CD1c-positive myeloid dendritic cell (primary cell): ENCODE measurements around the gene SLC5A10.
"Not testable (repeated sequence)": the region's sequence is repeated elsewhere in the genome, so short reads cannot be mapped to it uniquely, and the experiment has no call there.

Experiments used
- DNase-seq: peaks from one replicate; pipeline ENCODE4 v3.0.0-alpha.2; 2016; ENCODE audit errors: extremely low spot score

The SLC5A10 gene

GRCh38 chr17:18951941-18952842 lies at the start of gene SLC5A10:
Gene SLC5A10, plus strand, starts transcription at chr17:18952165. Its CDS starts 41 bp downstream, at chr17:18952206.
- no peak for DNase-seq

DNA sequence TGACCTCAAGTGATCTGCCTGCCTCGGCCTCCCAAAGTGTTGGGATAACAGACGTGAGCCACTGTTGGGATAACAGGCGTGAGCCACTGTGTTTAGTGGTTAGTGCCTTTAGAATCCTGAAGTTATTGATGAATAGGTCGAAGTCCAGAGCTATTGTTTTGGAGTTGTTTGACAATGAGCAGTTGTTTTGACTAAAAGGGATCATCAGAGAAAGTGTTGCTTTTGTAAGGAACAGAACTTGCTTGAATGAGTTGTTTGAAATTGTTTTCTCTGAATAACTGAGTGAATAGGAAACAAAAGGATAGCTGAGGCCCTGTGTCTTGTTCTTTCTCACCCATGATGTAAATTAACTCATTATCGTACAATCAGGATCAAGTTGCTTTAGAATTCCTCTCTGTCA lies 47.5 kb upstream of the SLC5A10 start:
- no peak for DNase-seq

DNA sequence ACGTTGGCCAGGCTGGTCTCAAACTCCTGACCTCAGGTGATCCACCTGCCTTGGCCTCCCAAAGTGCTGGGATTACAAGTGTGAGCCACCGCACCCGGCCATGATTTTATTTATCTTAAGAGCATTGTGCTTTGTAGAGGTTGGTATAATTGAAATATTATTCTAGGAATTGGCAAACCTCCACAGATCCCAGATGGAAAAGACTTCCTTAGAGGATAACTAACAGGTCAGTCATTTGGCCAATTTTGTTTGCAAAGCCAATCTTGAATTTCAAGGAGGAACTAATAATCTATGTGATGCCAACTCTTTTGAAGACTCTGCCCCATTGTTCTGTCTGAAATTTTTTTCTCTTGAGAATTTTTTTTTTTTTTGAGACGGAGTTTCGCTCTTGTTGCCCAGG lies 46.7 kb upstream of the SLC5A10 start:
- DNase-seq: no peak

- DNase-seq: no peak
Measured at GRCh38 chr17:18910326-18910725, 41.6 kb upstream of the SLC5A10 start.

DNA sequence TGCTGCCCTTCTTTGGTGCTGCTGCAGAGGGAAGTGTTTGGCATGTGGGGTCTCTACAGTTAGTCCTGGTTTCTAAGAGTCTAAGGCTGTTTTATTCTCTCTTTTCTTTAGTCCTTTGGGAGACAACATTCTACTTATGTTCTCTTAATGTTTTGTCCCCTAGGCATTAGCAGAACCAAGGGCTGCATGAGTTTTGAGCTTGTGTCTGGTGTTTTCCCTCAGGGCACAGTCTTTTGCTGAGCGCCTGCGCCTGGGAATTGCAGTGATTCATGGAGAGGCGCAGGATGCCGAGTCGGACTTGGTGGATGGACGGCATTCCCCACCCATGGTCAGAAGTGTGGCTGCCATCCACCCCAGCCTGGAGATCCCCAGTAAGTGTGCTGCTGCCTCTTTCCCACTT lies 41.1 kb upstream of the SLC5A10 start:
- no peak for DNase-seq

DNA sequence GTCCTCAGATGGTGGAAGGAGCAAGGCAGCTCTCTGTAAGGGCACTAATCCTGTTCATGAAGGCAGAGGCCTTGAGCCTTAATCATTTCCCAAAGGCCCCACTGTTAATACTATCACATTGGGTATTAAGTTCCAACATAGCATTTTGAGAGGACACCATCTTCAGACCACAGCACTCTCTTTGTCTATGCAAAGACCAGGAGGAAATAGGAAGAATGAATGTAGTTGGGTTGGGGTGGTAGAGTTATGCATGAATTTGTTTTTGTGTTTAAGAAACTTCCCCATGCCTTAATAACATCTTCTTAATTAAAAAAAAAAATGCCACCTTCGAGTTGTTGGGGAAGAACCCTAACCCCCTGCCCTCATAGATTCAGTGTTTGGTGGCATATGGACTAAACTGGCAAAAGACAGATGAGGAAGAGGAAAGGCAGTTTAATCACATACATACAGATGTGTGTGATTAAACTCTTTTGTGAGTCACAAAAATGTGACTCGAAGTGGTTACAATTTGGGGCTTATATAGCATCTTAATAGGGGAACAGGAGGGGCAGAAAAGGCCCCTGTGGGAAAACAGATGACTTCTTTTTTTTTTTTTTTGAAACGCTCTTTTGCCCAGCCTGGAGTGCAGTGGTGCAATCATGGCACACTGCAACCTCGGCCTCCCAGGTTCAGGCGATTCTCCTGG lies 35.0 kb upstream of the SLC5A10 start:
- DNase-seq: no peak

GRCh38 chr17:18917506-18918032 lies 34.4 kb upstream of the SLC5A10 start:
- DNase-seq: no peak

DNA sequence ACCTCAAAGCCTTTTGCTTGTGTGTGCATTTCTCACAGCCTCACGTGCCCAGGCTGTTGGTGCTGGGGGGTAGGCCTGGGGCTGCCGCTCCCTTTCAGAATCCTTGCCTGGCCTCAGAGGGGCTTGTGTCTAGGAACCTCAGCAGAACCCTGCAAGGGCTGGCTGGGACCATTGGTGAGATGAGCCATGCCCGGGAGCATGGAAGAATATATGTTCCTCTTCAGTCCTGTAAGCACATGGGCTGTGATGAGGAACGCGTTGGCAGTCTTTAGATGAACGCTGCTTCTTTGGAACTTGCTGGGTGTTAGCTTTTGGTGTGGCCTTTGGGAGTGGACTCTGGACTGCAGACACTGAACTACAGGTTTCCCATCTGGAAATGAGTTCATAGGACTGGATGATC lies 32.0 kb upstream of the SLC5A10 start:
- DNase-seq: no peak

DNA sequence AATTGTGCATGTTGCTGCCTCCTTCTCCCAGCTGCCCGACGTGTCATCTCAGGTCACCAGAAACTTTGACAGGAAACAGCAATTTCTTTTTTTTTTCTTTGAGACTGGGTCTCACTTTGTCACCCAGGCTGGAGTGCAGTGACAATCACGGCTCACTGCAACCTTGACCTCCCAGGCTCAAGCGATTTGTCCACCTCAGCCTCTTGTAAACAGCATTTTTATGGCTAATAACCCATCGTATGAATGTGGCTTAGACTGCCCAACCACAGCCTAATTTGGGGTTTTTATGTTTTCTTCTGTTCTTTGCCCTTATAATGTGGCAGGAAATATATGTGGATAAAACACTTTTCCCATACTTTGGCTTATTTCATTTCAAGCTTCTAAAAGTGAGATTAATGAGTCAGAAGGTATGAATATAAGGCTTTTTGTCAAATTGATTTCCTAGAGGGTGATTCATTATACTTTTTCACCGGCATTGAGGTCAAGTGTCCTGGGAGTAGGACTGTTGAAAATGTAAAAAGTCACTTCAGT lies 31.0 kb upstream of the SLC5A10 start:
- DNase-seq: no peak

- DNase-seq: no peak
Measured at GRCh38 chr17:18921485-18921884, 30.5 kb upstream of the SLC5A10 start.

- DNase-seq: peak; percentile 36
Measured at GRCh38 chr17:18921912-18922451, 30.0 kb upstream of the SLC5A10 start.

DNA sequence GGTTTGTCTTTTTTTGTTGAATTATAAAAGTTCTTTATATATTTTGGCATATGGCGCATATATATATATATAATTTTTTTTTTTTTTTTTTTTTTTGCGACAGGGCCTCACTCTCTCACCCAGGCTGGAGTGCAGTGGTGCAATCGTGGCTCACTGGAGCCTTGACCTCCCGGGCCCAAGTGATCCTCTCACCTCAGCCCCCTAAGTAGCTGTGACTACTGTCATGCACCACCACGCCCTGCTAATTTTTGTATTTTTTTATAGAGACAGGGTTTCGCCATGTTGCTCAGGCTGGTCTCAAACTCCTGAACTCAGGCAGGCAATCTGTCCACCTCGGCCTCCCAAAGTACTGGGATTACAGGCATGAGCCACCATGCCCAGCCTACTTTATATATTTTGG lies 29.4 kb upstream of the SLC5A10 start:
- DNase-seq: not testable (repeated sequence)

DNA sequence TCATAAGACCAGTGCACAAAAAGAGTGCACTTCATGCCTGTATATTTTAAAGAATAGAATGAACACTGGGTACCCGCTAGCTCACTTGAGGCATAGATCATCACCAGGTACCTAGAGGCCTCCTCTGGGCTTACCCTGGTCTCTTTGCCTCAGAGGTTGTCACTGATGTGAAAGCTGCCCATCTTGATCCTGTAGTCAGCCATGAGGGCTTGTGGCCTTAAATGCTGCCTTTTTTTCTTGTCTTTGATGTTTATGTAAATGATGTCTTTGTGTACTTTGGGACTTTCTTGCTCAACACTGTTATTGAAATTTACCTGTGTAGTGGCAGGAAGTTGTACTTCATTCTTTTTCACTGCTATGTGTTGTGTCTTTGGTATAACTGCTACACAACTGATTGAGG lies 26.8 kb upstream of the SLC5A10 start:
- DNase-seq: no peak

DNA sequence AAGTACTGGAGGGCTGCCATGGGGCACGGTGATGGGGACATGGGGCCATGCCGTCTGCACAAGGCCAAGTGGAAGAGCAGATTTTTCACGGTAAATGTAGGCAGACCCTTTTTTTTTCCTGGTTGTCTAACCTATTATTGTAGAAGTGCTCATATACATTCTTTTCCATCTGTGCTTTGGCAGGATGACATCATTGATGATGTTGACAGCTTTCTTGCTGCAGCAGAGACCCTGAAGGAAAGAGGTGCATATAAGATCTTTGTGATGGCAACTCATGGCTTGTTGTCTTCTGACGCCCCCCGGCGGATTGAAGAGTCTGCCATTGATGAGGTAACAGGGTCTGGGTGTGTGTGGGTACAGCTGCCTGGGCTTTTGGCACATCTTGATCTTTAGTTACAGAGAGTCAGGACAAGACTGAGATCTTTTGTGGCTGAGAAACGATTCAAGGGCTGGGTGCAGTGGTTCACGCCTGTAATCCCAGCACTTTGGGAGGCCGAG lies 23.3 kb upstream of the SLC5A10 start:
- DNase-seq: no peak

DNA sequence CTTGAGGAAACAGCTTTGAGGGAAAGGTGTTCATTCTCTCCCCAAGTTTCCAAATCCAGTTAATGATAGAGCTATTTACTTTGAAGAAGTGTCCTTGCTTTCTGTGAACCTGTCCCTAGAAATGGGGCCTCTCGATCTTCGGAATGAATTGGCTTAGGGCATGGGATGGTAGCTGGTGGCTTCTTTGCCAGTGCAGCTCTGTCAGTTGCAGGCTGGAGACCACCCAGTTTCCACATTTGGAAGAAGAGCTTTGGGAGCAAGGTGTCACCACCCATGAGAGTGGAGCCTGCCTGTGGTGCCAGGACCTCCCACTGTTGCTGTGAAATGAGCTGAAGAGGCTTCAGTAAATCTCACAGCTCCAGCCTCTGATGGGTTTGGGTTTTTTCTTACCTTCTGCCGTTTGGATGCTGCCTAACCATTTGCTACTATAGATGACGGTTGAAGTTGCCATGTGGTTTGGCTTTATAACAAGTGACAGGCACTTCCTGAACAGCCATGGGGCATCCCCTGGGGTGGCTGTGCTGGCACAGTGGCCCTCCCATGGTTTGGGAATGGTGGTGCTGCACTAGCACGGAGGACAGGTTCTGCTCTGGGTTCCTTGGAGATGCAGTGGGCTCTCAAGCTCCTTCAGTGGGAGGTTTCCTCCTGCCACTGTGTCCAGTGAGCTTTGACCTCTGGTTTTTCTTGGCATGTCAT lies 19.5 kb upstream of the SLC5A10 start:
- no peak for DNase-seq

- peak; percentile 58 for DNase-seq
Measured at GRCh38 chr17:18933102-18934058, 18.6 kb upstream of the SLC5A10 start.

DNA sequence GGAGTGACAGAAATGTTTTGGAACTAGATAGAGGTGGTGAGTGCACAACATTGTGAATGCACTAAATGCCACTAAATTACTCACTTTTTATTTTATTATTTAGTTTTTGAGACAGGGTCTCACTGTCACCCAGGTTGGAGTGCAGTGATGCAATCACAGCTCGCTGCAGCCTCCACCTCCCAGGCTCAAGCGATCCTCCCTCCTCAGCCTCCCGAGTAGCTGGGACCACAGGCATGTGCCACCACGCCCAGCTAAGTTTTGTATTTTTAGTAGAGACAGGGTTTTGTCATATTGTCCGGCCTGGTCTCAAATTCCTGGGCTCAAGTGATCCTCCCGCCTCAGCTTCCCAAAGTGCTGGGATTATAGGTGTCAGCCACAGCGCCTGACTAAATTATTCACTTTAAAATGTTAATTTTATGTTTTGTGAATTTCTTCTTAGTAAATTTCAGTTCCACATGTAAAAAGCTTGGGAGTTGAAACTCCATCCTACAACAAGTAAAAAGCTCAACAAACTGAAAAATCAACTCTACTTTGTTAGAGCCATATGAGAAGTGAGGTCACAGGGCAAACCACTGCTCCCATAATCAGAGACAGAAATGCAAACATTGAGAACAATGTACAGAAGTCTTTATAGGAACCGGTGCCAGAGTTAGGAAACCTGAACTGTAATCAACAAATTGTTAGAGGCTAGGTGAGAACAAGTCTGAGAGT lies 13.8 kb upstream of the SLC5A10 start:
- no peak for DNase-seq

- no peak for DNase-seq
Measured at GRCh38 chr17:18938692-18939023, 13.3 kb upstream of the SLC5A10 start.

DNA sequence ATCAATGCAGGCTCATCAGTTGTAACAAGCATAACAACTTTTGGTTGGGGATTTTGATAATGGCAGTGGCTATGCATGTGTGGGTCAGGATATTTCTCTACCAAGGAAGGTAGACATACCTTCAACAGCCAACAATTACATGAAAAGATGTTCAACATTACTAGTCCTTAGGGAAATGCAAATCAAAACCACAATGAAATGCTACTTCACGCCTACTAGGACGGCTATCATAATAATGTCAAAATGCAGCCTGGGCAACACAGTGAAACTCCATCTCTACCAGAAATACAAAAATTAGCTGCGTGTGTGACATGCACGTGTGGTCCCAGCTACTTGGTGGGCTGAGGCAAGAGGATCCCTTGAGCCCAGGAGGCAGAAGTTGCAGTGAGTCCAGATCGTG lies 7.3 kb upstream of the SLC5A10 start:
- no peak for DNase-seq

- no peak for DNase-seq
Measured at GRCh38 chr17:18946536-18946935, 5.4 kb upstream of the SLC5A10 start.
